GM19193 (cell line): ENCODE measurements around the gene TRIM29.

Source experiments
- POLR2A ChIP-seq: IDR thresholded peaks from 4 replicates; pipeline ENCODE4 v1.6.1; 2011; ENCODE audit not compliant: insufficient read depth, insufficient read length; ENCODE audit errors: extremely low read depth

TRIM29 gene

DNA sequence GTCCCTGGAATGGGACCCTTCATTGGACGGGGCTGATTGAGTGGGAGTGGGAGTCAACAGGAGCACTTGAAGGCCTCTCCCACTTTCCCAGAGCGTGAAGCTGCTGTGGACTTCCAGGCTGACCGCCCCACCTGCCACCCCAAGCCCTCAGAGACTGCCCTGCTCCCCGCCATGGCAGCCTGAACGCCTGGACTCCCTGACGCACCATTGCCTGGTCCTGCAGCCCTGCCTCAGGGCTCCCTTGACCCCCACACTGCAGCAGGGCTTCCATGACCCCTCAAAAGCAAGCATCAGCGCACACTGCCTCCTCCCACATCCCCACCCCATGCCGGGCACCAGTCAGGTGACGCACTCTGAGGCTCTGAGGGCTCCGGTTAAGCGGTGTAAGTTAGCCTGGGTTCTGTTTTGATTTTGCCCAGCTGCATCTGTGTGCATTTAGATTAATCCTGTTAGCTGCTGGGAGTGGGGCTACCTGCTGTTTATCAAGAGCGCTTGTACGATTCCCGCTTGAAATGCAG, 39.4 kb downstream of the TRIM29 start:
- no peak for TF ChIP-seq POLR2A

DNA sequence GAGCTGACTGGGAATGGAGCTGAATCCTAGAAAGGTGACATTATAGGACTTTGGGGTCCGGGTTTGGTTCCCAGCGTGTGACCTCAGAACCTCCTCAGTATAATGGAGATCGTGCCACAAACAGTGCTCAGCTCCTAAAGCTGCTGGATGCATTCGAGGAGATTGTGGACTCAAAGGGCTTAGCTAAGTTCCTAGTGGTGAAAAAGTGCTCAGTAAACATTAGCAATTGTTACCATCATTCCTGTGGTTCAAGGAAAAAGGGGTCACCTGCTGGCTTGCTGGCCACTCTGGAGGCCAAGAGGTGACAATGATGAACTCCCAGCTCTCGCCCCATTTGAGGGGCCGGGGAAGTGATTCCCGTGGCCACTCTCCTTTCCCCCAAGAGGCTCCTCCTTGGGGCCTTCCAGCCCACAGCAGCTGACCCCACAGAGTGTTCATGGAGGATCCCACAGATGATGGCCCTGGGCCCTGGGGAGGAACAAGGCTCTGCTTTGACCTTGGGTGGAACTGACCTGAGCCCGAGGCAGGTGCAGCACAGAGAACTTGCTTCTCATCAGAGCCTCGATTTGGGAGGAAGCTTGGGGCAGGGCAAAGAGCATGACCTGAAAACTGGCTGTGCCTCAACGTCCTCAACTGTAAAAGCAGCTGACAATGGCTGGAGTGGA, 40.1 kb downstream of the TRIM29 start:
- TF ChIP-seq POLR2A: no peak

DNA sequence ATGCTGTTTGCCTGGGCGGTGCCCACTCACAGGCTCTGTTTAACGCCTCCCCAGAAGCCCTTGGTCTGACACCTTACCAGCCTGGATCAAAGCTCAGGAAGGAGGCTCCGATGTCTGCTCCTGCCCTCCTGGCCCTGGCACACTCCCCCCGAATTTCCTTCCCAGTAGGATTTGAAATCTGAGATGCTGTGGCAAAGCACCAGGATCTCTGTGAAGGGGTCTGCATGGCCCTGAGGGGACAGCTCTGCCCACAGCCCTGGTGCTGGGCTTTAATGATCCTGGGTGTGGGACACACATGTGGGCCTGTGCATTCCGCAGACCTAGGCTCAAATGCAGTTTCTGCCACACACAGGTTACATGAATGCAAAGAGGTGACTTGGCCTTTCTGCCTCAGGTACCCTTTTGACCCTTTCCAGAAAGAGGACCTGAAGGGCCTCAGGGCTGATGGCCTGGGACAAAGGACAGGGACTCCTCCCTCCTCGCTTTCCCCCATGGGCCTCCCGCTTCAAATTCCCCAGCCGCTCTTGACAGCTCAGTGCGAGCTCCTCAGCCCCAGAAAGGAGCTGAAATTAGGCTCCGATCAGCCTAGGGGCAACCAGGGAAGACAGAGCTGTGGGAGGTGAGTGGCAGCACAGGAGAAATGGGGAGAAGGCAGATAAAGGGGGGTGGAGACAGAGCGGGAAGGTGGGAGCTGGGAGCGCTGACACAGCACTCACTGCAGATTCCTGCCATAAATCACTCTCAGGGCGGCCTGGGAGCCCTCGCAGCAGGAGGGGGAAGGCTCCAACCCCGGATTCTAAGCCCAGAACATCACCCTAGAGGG, 41.3 kb downstream of the TRIM29 start:
- TF ChIP-seq POLR2A: no peak

DNA sequence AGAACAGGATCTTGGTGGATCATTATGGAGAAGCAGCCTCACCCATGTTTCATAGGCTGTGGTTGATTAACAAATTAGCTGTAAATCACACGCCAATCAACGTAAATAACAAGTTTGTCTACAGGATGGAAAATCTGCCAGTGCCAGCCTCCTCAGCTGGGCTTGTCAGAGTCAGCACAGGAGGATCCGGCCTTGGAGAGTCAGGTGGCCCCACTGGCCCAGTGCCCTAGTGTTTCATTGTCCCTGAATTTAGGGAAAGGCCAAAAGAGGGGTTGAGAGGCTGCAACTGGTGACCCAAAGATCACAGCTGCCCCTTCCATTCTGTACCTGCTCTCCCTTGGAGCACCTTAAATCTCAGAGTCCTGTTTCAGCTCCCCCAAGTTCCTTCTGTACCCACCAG, 42.4 kb downstream of the TRIM29 start:
- no peak for TF ChIP-seq POLR2A

DNA sequence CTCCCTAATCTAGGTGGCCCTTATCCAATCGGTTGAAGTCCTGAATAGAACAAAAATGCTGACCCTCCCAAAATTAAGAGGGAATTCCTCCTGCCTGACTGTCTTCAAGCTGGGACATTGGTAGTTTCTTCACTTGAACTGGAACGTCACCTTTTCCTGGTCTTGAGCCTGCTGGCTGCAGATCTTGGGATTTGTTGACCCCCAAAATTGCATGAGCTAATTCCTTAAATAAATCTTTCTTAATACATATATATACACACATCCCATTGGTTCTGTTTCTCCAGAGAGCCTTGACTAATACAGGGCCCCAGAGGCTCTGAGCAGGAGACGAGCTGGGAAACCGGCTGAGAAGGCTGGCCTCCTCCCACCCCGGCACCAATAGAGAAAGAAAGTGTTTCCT, 46.2 kb downstream of the TRIM29 start:
- TF ChIP-seq POLR2A: no peak

DNA sequence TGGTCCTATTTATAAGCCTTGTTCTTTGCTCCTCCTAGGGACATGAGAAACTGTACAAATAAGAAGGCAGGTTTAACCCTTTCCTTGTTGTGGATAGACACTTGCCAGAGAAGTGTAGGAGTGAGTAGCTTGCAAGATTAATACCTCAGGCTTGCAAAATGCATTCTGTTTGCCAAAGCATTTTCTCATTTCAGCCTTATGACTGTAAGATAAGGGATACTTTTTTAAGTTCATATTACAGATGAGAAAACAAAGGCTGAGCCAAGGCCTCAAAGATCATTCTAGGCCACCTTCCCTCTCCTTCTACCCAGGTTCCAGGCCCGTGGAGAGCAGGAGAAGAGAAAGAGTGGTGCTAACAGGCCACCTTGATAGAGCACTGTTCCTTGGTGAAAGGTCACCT, 46.8 kb downstream of the TRIM29 start:
- TF ChIP-seq POLR2A: no peak

DNA sequence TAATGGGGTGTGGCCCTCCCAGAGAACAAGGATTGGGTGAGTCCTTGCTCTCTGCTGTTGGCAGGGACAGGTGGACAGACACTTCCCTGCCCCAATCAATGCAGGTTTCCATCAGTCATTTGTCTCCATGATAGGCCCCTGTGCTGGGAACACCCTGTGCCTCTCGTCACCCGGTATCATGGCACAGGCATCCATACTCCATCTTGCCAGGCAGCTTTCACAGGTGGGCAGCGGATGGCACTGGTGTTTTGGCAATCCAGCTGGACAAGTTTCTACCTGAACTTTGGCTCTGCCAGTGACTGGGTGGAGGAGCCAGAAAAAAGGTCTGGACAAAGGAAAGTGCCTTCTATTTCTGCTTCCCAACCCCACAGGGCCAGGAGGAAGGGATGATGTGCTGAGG, 47.5 kb downstream of the TRIM29 start:
- TF ChIP-seq POLR2A: no peak

DNA sequence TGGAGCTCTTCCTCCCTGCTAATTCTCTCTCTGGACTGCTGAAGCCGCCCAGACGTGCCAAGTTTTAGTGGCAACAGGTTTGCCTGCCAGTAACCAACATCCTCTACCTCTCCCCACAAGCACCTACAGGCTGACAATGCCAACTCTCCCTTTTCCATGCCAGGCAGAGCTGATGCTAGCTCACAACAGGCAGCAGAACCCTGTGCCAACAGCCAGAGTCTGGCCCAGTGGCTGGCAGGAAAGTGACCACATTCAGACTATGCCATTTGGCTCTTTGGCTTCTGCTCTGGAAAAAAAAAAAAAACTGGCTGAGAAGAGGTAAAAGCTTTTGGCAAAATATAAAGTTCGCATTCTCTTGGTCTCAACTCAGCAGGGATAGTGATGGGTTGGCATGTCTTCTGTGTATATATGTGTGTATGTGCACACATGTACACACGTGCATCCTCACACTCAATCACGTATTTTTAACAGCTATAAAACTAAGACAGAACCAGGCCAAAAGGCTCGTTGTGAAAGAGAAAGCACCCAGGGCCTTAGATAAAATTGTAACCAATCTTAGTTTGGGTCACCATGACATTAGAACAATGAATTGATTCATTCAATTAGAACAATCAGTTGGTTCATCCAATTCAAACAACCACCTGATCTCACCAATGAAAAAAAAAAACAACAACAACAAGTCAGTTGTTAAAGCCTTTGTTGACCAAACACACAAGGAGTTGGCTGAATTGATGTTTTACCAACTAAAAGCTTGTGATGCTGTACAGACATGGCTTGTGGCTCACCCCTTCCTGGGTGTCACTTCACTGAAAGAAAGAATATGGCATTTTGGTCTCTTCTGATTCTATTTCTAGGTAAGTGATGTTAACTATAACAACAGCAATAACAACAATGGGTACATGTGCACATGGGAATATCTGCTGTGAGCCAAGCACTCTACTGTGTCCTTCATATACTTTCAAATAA, 48.6 kb downstream of the TRIM29 start:
- TF ChIP-seq POLR2A: no peak

DNA sequence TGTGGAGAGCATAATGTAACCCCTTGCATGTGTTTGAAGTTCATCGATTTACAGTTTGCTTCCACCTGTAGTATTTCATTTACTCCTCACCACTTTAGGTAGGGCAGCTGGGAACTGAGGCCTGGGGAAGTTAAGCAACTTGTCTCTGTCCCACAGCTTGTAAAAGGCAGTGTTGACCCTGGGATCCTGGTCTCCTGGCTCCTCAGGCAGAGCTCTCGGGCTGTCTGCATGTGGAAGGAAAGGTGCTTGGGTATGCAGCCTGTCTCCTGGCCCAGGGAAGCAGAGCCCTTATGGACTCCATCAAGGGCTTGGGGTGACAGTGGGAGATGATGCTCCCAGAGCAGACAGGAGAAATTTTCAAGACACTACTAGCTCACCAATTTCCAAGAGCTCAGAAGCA, 49.9 kb downstream of the TRIM29 start:
- TF ChIP-seq POLR2A: no peak

DNA sequence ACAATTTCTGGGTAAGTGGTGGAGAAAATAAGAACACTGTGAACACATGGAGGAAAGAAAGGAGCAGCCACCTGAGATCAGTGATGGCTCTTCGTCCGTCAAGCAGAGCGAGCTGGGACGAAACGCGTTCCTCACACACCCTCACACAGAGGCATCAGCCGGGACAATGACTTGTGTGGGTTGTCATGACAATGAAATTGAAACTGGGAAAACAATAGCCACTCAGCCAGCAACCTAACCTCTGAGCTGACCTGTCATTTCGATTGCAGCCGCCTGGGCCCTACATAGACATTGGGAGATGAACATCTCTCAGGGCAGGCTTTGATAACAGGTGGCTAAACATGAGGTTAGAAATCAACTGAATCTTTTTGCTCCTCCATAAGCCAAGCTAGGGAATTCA, 51.3 kb downstream of the TRIM29 start:
- no peak for TF ChIP-seq POLR2A

DNA sequence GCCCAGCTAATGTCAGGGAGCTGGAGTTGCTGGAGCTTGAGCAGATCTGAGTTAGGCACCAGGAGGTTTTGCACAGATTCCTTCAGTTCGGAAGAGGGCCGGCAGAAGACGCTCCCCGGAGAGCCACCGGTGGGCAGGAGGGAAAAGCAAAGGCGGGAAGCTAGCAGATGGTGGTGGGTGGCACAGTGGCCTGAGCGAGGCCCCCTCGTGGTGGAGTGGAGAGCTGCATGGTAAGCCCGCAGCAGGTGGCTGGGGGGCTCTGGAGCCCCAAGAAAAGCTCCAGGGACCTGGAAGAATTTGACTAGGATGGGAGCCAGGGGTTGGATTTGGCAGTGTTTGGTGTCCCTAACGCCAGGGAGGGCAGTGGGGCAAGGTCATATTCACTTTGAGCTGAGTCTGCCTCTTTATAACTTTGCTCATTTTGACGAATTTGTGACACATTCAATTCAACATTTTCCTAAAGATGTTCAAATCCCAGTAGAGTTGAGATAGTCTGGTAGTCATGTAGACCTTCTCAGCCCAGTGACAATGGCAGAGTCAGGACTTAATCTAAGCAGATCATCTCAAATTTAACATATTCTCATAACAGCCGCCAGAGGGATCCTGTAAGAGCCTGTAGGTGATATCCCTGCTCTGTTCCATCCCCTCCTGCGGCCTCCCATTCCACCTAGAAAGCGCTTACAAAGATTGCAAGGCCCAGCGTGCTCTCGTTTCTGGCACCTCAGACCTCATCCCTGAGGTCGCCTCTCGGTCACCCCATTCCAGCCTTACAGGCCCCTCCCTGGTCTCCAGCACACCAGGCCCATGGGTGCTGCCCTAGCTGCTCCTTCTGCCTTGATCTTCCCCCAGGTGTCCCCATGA, 57.9 kb downstream of the TRIM29 start:
- no peak for TF ChIP-seq POLR2A

DNA sequence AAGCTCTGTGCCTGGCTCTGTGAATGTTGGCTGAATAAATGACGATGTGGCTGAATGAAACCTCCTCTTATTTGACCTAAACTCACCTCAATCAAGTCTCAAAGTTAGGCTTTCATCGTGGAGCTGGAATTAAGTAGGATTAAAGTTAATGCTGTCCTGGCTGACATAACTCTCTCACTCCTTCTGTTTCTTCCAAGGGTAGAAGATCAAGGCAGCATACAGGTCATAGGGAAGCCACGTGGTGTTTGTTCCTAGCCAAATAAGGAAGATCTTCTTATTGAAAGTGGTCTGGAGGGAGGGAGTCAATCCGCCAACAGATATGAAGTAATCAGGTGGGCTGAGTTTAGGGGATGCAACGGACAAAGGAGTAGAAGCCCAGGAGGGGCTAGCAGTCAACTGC, 59.5 kb downstream of the TRIM29 start:
- TF ChIP-seq POLR2A: no peak

DNA sequence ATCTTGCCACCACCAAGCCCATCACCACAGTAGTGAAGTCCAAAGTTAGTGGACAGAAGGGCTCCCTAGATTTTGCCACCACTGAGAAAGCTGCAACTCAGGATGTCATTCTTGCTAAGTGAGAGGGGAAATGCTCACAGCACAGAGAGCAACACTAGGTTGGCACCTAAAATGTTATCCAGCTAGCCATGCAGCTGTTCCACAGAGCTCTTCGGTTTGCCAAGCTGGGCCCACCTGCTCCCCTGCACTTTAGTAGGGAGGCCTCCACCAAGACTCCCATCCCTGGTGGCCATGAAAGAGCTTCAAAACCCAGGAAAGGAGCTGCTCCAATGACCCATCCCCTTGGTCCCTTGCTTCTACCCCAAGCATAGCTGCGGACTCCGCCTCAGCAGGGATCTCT, 63.8 kb downstream of the TRIM29 start:
- no peak for TF ChIP-seq POLR2A

DNA sequence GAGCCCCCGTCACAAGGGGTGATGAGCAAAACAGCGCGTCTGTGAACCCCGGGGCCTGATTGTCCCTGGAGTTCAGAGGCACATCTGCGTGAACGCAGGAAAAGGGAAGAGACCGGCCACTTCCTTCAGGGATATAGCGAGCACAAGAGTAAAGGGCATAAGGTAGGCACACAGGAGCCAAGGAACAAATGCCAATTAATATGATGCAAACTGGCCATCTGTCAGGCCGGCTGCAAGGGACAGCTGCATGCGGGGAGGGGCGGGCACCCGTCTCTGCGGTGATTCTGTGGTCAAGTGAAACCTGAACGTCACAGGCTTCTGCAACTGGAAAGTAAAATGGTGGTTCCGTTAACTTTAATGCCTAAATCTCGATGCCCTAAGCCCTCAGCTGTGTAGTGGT, 64.7 kb downstream of the TRIM29 start:
- no peak for TF ChIP-seq POLR2A
